ENCODE measurements around the gene DGKH. TPM values are rescaled to one million over a fixed set of nuclear protein-coding genes. Genes with fewer than 3 reads are reported as not detected.

The DGKH gene
- total RNA-seq, 6 donors from 2014 or later: 9.6 to 33.2 (median 17.4) TPM

DNA sequence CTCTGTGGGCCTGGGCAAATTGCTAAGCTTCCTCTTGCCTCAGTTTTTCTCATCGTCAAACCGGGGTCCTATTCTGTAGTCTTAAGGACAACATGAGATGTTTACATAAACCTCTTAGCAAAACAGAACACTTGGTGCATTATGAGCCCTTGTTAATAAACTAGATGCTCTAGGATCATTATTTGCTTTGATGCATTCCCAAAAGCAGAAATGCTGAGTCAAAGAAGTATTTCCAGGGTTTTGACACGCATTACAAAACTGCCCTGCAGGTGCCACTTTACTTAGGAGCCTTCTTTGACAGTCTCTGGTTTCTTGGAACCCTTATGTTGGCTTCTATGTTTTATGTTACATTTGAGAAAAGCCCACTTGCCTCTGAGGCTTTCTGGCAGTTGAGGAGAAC is 235.6 kb downstream of the DGKH start:
- no peak overlapping the region for H3K27ac ChIP-seq
- WGBS, 2 donors: 78 to 82% methylated on average over 3 of the region's 3 CpGs
- H3K9me3 ChIP-seq: no peaks in the 10 kb centered on the region
- ATAC-seq (ENCODE audit: low FRiP score in 2 of 2) (no peak), DNase-seq (no peak)
- no peaks in the 10 kb centered on the region for H3K27me3 ChIP-seq
- no peak overlapping the region for H3K4me3 ChIP-seq
- H3K36me3 ChIP-seq: peaks cover 0 to 27% (median 8%) of the 10 kb centered on the region in 4 donors
- TF ChIP-seq POLR2AphosphoS5 (IDR thresholded peaks at IDR 0.05) (no peak), POLR2A (IDR thresholded peaks at IDR 0.05) (no peak), EP300 (IDR thresholded peaks at IDR 0.05) (no peak)
- TF ChIP-seq, protein P1, sequence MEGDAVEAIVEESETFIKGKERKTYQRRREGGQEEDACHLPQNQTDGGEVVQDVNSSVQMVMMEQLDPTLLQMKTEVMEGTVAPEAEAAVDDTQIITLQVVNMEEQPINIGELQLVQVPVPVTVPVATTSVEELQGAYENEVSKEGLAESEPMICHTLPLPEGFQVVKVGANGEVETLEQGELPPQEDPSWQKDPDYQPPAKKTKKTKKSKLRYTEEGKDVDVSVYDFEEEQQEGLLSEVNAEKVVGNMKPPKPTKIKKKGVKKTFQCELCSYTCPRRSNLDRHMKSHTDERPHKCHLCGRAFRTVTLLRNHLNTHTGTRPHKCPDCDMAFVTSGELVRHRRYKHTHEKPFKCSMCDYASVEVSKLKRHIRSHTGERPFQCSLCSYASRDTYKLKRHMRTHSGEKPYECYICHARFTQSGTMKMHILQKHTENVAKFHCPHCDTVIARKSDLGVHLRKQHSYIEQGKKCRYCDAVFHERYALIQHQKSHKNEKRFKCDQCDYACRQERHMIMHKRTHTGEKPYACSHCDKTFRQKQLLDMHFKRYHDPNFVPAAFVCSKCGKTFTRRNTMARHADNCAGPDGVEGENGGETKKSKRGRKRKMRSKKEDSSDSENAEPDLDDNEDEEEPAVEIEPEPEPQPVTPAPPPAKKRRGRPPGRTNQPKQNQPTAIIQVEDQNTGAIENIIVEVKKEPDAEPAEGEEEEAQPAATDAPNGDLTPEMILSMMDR (IDR thresholded peaks at IDR 0.05): no peak
- H3K4me1 ChIP-seq: peaks cover 0 to 23% (median 9%) of the 10 kb centered on the region in 4 donors

Small RNA genes lying within 50 kb of the gene (small RNA-seq; reads per million reads assigned to genes)
- gene RPS28P8: 0 reads per million in 4 donors

Other genes starting within 250 kb of the DGKH start
- gene VWA8, start 87.5 kb upstream of the DGKH start, total RNA-seq: 10 to 100 TPM; 15.0 to 39.8 (median 16.9) TPM
- 10 to 100 TPM; 22.8 to 72.2 (median 25.9) TPM for gene AKAP11, start 223.5 kb downstream of the DGKH start, total RNA-seq

Measured in upper lobe of left lung (tissue), 6 donors.